ENCODE measurements around the gene ATL3. TPM values are rescaled to one million over a fixed set of nuclear protein-coding genes. Genes with fewer than 3 reads are reported as not detected.

Gene ATL3
- total and polyA plus RNA-seq, 2 of the 13 experiments (the other 11 are each of a cell fraction or from before 2014, with no cell fraction given): not detected

- TF ChIP-seq, protein P1, sequence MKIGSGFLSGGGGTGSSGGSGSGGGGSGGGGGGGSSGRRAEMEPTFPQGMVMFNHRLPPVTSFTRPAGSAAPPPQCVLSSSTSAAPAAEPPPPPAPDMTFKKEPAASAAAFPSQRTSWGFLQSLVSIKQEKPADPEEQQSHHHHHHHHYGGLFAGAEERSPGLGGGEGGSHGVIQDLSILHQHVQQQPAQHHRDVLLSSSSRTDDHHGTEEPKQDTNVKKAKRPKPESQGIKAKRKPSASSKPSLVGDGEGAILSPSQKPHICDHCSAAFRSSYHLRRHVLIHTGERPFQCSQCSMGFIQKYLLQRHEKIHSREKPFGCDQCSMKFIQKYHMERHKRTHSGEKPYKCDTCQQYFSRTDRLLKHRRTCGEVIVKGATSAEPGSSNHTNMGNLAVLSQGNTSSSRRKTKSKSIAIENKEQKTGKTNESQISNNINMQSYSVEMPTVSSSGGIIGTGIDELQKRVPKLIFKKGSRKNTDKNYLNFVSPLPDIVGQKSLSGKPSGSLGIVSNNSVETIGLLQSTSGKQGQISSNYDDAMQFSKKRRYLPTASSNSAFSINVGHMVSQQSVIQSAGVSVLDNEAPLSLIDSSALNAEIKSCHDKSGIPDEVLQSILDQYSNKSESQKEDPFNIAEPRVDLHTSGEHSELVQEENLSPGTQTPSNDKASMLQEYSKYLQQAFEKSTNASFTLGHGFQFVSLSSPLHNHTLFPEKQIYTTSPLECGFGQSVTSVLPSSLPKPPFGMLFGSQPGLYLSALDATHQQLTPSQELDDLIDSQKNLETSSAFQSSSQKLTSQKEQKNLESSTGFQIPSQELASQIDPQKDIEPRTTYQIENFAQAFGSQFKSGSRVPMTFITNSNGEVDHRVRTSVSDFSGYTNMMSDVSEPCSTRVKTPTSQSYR (CRISPR knock-in tag; IDR thresholded peaks at IDR 0.05; ENCODE audit: borderline replicate concordance): peak; percentile 39; the same call in 1 of the 2 replicates
- TF ChIP-seq ZNF556 (CRISPR knock-in tag; IDR thresholded peaks at IDR 0.05; ENCODE audit: borderline replicate concordance): peak; percentile 60; the same call in 1 of the 2 replicates
- no peak for TF ChIP-seq MAF1 (CRISPR knock-in tag; IDR thresholded peaks at IDR 0.05; ENCODE audit: borderline replicate concordance)
- TF ChIP-seq MTF1 (CRISPR knock-in tag; IDR thresholded peaks at IDR 0.05): no peak
- no peak for TF ChIP-seq RAD21 (CRISPR knock-in tag; IDR thresholded peaks at IDR 0.05)
- TF ChIP-seq, protein P2, sequence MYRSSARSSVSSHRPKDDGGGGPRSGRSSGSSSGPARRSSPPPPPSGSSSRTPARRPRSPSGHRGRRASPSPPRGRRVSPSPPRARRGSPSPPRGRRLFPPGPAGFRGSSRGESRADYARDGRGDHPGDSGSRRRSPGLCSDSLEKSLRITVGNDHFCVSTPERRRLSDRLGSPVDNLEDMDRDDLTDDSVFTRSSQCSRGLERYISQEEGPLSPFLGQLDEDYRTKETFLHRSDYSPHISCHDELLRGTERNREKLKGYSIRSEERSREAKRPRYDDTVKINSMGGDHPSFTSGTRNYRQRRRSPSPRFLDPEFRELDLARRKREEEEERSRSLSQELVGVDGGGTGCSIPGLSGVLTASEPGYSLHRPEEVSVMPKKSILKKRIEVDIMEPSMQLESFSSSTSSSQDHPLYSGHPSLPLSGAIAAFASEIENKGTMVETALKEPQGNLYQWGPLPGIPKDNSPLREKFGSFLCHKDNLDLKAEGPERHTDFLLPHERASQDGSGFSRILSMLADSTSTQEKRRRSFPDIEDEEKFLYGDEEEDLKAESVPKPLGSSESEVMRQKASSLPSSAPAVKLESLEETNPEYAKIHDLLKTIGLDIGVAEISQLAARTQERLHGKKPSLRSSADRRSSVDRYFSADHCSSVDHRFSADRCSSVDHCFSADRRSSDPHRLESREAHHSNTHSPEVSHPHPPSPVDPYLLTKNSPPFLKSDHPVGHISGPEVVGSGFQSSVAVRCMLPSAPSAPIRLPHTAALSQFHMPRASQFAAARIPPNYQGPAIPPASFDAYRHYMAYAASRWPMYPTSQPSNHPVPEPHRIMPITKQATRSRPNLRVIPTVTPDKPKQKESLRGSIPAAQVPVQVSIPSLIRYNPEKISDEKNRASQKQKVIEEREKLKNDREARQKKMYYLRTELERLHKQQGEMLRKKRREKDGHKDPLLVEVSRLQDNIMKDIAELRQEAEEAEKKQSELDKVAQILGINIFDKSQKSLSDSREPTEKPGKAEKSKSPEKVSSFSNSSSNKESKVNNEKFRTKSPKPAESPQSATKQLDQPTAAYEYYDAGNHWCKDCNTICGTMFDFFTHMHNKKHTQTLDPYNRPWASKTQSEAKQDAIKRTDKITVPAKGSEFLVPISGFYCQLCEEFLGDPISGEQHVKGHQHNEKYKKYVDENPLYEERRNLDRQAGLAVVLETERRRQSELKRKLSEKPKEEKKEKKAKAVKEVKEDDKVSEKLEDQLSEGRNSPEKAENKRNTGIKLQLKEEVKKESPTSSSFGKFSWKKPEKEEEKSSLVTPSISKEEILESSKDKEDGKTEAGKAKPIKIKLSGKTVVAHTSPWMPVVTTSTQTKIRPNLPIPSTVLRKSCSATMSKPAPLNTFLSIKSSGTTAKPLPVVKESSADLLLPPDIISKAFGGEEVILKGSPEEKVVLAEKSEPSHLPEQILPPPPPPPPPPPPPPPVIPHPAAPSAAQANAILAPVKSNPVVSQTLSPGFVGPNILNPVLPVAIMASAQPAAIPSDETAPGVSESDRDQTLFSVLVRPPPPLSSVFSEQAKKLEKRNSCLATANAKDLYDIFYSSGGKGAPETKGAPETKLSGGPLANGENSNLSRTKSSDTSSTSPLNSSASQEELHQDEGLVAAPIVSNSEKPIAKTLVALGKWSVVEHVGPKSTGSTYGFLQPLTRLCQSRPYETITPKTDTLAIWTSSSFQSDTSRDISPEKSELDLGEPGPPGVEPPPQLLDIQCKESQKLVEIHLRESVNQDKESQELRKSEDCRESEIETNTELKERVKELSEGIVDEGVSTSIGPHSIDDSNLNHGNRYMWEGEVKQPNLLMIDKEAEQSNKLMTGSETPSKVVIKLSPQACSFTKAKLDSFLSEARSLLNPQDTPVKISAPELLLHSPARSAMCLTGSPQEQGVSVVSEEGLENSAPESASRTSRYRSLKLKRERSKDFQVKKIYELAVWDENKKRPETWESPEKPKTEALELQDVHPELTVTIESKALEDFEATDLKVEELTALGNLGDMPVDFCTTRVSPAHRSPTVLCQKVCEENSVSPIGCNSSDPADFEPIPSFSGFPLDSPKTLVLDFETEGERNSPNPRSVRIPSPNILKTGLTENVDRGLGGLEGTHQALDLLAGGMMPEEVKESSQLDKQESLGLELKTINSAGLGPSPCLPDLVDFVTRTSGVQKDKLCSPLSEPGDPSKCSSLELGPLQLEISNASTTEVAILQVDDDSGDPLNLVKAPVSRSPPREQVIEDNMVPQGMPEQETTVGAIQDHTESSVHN (CRISPR knock-in tag; IDR thresholded peaks at IDR 0.05): peak; percentile 43; the same call in 1 of the 2 replicates
- TF ChIP-seq, protein P3, sequence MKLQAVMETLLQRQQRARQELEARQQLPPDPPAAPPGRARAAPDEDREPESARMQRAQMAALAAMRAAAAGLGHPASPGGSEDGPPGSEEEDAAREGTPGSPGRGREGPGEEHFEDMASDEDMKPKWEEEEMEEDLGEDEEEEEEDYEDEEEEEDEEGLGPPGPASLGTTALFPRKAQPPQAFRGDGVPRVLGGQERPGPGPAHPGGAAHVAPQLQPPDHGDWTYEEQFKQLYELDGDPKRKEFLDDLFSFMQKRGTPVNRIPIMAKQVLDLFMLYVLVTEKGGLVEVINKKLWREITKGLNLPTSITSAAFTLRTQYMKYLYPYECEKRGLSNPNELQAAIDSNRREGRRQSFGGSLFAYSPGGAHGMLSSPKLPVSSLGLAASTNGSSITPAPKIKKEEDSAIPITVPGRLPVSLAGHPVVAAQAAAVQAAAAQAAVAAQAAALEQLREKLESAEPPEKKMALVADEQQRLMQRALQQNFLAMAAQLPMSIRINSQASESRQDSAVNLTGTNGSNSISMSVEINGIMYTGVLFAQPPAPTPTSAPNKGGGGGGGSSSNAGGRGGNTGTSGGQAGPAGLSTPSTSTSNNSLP (IDR thresholded peaks at IDR 0.05; ENCODE audit: low read depth, low read length): no peak
- no peak for TF ChIP-seq TEAD3 (CRISPR knock-in tag; optimal IDR thresholded peaks at IDR 0.05; ENCODE audit: borderline replicate concordance)
- TF ChIP-seq EHMT2 (IDR thresholded peaks at IDR 0.05; ENCODE audit: borderline replicate concordance, low read depth, low read length): no peak
- no peak for TF ChIP-seq CREM (IDR thresholded peaks at IDR 0.05)
- TF ChIP-seq CREM (CRISPR knock-in tag; IDR thresholded peaks at IDR 0.05): no peak
- TF ChIP-seq MYC (CRISPR knock-in tag; IDR thresholded peaks at IDR 0.05; ENCODE audit: borderline replicate concordance): peak; percentile 55
- no peak for TF ChIP-seq HIC2 (CRISPR knock-in tag; IDR thresholded peaks at IDR 0.05; ENCODE audit: low read depth)
- TF ChIP-seq ATM (IDR thresholded peaks at IDR 0.05; ENCODE audit: borderline replicate concordance): no peak
These were observed 10.3 kb upstream of the ATL3 start, which contains the start of gene RTN3 (continued) for GRCh38 chr11:63681321-63682065.

All from HepG2 (cell line).